Measurements from ENCODE around the gene TNIK. TPM values are rescaled to one million over a fixed set of nuclear protein-coding genes. Genes with fewer than 3 reads are reported as not detected.

Gene TNIK
- total RNA-seq, 1 donor from 2014 or later: 75.4 TPM

GRCh38 chr3:171221597-171221996 is 238.6 kb downstream of the TNIK start:
- FAIRE-seq (no peak), DNase-seq (ENCODE audit: low spot score in 2 of 2) (no peak)

- DNase-seq (ENCODE audit: low spot score in 2 of 2): no peak
- no peak for FAIRE-seq
These were observed 239.1 kb downstream of the TNIK start for GRCh38 chr3:171221104-171221503.

DNA sequence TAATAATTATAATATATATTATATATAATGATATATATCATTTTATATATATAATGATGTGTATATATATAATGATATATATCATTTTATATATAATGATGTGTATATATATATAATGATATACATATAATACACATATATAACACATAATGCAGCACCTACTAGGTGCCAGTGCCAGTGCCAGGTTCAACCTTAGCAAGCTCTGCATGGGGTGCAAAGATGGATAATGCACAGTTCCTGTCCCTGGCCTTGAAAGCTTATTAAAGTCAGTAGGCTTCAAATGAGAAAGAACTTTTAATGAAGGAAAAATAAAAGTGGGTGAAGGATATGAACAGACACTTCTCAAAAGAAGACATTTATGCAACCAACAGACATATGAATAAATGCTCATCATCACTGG is 240.9 kb downstream of the TNIK start:
- no peak for FAIRE-seq
- no peak for DNase-seq (ENCODE audit: low spot score in 2 of 2)

- FAIRE-seq (no peak), DNase-seq (ENCODE audit: low spot score in 2 of 2) (no peak)
These were observed 242.1 kb downstream of the TNIK start for GRCh38 chr3:171218069-171218468.

GRCh38 chr3:171213907-171214306 is 246.3 kb downstream of the TNIK start:
- DNase-seq (ENCODE audit: low spot score in 2 of 2) (no peak), FAIRE-seq (no peak)

- FAIRE-seq (no peak), DNase-seq (ENCODE audit: low spot score in 2 of 2) (no peak)
These were observed 247.0 kb downstream of the TNIK start for GRCh38 chr3:171213178-171213577.

- DNase-seq (ENCODE audit: low spot score in 2 of 2) (no peak), FAIRE-seq (no peak)
These were observed 247.6 kb downstream of the TNIK start for GRCh38 chr3:171212648-171213047.

GRCh38 chr3:171206283-171206682 is 253.9 kb downstream of the TNIK start:
- no peak for FAIRE-seq

GRCh38 chr3:171204942-171205341 is 255.3 kb downstream of the TNIK start:
- no peak for DNase-seq (ENCODE audit: low spot score in 2 of 2)

More at GRCh38 chr3:171206283-171206682, 253.9 kb downstream of the TNIK start:
- DNase-seq (ENCODE audit: low spot score in 2 of 2): no peak

GRCh38 chr3:171201825-171202224 is 258.4 kb downstream of the TNIK start:
- DNase-seq (ENCODE audit: low spot score in 2 of 2): no peak
- no peak for FAIRE-seq

More at GRCh38 chr3:171204942-171205341, 255.3 kb downstream of the TNIK start:
- no peak for FAIRE-seq

DNA sequence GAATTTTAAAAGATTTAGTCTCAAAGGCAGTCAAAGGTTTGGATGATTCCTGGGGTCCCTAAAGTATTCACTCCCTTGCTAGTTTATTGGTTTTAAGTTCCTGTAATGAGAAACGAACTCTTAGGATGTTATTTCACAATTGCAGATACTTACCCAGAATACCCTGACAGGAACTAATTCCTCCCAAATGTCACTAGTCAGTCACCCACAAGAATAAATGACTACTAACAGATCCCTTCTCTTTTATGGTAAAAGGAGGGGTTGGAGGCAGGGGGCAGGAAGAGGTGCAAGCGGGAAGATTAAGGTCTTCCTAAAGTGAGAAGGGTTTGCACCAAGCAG is 259.5 kb downstream of the TNIK start:
- DNase-seq (ENCODE audit: low spot score in 2 of 2): no peak

DNA sequence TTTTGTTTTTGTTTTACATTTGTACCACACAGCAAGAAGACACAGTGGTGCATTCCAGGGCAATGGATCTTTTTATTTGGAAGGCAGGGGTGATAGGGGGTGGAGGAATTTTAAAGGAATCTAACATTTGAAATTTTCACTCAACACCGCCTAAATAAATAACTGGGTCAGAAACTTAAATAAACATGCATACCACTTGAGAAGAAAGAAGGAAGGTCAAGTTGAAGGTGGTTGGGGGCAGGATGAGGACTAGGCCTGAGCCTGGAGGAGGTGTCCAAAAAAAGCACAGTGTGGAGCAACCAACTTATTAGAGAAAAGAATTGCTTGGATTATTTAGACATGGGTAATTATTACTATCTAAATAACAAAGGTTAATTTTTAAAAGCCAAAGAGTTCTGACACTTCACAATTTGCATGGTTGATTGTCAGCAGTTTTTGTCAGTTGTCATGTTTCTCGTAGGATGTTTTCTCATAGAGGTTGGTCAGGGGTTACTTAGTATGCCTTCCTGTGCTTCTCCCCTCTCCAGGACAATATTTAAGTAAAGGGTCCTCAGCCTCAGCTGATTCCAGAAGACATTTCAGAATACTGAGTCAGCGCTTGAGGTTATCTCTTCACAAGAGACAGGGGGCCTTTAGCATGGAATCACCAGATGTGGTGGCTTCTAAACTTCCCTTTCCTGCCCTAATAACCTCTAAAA is 260.0 kb downstream of the TNIK start:
- no peak for DNase-seq (ENCODE audit: low spot score in 2 of 2)
- FAIRE-seq: no peak

More for the DNA sequence above, 259.5 kb downstream of the TNIK start:
- FAIRE-seq: no peak

DNA sequence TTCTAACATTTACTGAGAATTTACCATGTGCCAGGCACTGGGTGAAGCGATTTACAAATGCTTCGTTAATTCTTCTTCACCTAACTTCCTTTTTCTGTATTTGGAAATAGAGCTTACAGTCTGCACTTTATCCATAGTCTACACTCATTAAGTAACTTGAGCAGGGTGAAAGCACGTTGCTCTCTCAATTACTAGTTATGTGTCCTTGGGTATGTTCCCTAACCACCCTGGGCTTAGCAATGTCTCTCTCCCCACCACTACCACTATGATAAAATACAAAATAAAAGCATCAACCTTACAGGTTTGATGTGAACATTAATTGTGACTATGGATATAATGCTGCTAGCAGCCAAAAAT is 260.8 kb downstream of the TNIK start:
- DNase-seq (ENCODE audit: low spot score in 2 of 2): no peak
- FAIRE-seq: no peak

DNA sequence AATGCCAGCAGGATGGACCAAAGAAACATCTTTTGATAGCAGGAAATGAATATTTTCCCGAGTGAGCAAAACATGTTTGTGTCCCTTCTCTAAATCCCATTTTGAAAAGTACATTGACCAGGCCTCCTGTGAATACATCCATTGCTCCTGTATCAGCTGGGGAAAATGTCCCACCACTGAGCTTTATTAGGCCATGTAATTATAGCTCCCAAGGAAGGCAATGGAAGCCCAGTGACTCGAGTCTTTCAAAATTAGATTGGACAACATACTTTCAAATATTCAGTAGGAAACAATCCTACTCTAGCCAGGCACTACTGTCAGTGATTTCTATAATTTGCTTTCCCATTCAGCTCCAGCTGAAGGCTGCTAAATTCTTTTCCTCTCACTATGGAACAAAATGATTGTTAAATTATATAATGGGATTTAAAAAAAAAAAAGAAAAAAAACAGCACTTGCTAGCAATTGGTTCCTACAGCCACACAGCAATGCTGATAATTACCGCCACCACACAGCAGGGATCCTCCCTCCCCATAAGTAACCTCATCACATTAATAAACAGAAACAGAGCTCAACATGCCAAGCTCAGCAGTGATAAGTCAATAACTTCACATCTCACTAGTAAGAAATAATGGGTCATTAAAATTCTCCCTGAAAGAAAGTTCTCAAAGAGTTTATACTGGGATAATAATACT is 261.3 kb downstream of the TNIK start:
- no peak for FAIRE-seq
- DNase-seq (ENCODE audit: low spot score in 2 of 2): no peak

GRCh38 chr3:171195686-171196085 is 264.5 kb downstream of the TNIK start:
- DNase-seq (ENCODE audit: low spot score in 2 of 2) (no peak), FAIRE-seq (no peak)

DNA sequence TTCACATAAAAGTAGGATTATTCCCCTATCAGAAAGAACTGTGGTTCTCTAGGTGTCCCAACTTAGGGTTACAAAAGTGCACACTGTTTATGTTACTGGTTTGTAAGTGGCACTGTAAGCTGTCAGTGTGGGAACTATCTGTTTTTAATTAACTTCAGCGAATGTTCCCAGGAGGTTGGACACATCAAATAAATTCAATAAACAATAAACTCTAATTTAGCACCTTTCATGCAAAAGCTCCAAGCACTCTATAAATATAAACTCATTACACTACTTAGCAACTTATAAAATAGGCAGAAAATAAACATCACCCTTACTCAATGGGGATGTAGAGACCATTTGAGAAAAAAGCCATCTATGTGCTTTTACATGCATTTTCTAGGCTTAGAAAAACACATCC is 265.2 kb downstream of the TNIK start:
- no peak for FAIRE-seq
- DNase-seq (ENCODE audit: low spot score in 2 of 2): no peak

- FAIRE-seq (no peak), DNase-seq (ENCODE audit: low spot score in 2 of 2) (no peak)
These were observed 266.5 kb downstream of the TNIK start for GRCh38 chr3:171193693-171194092.

DNA sequence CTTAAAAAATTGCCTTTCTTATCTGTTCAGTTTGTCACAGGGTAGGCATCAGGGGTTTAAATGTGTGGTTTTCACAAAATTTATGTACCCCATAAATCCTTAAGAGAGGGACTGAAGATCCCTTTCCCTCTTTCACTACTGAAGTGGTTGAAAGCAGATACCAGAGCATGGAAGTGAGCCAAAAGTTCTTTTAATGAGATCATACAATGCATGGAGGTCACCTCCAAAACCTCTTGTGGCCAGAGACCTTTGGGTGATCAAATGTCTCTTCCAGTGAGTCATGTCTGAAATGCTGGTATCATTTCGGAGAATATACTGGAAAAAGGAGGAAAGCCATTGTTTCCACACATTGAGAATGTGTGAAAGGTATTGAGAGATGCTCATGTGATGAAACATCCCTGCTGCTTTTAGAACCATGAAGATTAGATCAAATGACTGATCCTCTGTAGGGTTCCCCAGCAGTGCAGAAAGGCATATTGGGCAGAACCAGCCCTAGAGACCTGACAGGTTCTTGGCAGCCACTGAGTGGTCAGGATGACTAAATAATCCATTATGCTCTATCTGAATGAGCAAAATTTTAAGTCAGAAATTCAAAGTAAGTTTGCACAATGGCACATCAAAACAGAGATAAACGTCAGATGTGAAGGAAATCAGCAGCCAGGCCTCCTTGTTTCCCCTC is 267.9 kb downstream of the TNIK start:
- DNase-seq (ENCODE audit: low spot score in 2 of 2) (no peak), FAIRE-seq (no peak)

- no peak for DNase-seq (ENCODE audit: low spot score in 2 of 2)
- FAIRE-seq: no peak
These were observed 269.5 kb downstream of the TNIK start for GRCh38 chr3:171190668-171191067.

- no peak for DNase-seq (ENCODE audit: low spot score in 2 of 2)
- FAIRE-seq: no peak
These were observed 270.7 kb downstream of the TNIK start for GRCh38 chr3:171189394-171190080.

DNA sequence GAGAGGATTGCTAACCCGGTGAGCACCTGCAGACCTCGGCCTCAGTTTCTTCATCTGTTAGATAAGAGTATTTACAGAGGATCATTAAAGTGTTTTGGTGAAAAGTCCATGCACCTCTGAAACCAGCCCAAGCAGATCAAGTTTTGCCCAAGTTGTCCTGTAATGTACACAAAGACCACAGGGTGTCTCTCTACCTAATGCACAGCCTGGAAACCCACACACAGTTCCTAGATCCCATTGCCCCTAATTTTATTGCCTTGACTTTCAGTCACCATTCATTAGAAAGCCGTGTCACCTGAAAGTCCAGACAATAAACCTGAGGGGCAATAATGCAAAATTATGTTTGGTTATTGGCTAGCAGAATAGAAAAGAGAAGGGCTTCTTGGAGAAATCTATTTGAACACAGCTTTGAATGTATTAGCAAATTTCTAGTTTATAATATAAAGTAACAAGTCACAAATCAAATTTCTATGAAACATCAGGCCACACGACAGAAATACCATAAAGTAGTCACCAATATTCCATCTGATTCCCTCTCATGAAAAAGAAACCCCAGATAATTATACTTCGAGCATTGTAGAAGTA is 272.4 kb downstream of the TNIK start:
- DNase-seq (ENCODE audit: low spot score in 2 of 2) (peak in 1 of 2 donors; percentile 12), FAIRE-seq (no peak)

All from frontal cortex (tissue), 4 donors.